SW480 (cell line): Measurements from ENCODE around the gene LPO.
A peak's percentile ranks its signal among the peaks of the same experiment; 100 is the strongest.

Experiments used
- DNase-seq: peaks from one replicate; pipeline ENCODE4 v3.0.0-alpha.2; 2016; ENCODE audit warnings: low spot score

Gene LPO

DNA sequence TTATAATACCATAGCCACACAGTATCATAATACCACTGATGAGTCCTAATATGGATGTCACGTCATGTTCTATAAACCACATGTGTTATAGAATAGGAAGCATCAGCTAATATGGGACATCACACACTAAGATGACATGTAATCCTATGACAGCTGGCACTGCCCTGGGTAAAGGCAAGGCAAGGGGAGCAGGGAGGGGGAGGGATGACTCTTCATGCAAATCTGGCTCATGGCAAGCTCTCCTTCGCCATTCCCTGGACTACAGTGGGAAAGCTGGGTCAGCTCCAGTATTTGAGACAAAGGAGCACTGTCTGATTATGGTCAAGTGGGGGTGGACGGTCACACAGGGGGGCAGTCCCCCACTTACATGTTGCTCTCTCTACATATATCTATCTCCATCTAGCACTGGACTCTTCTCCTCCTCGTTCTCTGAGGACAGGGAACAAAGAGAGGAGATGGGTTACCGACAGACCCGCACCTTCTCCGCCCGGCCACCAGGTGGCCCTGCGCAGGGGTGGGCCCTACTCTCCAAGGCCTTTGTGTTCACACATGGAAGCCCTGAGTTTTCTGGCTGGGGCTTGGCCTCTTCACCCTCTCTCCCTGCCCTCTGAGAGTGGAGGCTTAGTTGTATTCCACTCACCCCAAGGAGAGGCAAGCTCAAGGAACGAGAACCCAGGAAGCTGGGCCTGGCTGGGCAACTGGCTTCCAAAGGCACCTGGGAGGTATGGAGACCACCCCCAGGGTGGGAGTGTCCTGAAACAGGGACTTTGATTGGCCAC, 65.8 kb downstream of the LPO start:
- DNase-seq = peak; percentile 61

- DNase-seq = no peak
Observed at GRCh38 chr17:58304750-58305486, 66.5 kb downstream of the LPO start.

GRCh38 chr17:58305626-58306025, 67.2 kb downstream of the LPO start:
- no peak for DNase-seq

GRCh38 chr17:58306131-58306951, 68.0 kb downstream of the LPO start:
- DNase-seq = no peak

DNA sequence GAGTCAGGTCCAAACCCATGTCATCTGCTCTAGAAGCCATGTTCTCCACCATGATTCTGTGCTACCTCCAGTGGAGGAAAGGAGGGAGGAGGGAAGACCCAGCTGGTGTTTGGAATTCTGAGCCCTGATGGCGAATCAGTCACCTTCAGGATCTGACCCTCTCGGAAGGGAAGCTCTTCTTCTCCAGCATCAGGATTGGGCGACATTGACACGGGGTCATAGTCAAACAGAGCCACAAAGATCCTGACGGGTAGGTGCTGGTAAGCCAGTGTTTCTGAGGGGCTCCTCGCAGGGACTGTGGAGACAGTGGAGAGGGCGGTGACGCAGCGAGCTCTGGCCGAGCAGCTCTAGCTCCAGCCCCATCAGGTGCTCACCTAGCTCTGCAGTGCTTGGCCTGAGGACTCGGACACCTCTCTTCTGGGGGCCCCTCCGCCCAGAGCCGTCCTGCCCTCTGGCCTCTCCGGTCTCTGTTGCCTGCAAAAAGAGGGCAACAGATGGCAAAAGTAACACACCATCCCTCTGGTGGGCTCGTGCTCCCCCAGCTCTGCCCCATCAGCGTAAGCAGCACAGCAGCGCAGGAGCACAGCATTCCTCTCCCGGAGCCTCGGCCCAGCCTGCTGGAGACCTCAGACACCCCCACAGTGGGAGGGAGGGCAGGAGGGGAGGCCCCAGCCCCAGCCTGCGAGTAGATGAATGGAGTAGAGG, 69.2 kb downstream of the LPO start:
- DNase-seq = no peak

- no peak for DNase-seq
Observed at GRCh38 chr17:58308173-58308984, 70.0 kb downstream of the LPO start.

- no peak for DNase-seq
Observed at GRCh38 chr17:58308985-58309917, 70.9 kb downstream of the LPO start.

GRCh38 chr17:58309918-58310259, 71.5 kb downstream of the LPO start:
- no peak for DNase-seq

GRCh38 chr17:58310511-58311428, 72.4 kb downstream of the LPO start:
- no peak for DNase-seq

- no peak for DNase-seq
Observed at GRCh38 chr17:58311429-58311894, 73.1 kb downstream of the LPO start.

- DNase-seq = no peak
Observed at GRCh38 chr17:58312021-58312630, 73.7 kb downstream of the LPO start.

DNA sequence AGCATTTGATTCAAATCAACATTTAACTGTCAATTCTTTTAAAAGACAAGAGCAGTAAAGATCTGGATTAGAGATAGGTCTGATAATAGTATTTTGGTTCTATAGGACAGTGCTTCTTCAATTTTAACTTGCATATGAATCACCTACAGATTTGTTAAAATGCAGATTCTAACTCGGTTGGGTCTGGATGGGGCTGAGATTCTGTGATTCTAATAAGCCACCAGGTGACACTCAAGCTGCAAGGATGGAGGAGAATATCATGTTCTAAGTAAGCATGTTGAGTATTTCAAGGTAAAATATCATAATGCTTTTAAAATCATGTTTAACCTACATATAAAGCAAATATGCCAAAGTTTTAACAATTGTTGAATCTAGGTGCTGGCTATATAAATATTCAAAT, 74.4 kb downstream of the LPO start:
- no peak for DNase-seq

DNA sequence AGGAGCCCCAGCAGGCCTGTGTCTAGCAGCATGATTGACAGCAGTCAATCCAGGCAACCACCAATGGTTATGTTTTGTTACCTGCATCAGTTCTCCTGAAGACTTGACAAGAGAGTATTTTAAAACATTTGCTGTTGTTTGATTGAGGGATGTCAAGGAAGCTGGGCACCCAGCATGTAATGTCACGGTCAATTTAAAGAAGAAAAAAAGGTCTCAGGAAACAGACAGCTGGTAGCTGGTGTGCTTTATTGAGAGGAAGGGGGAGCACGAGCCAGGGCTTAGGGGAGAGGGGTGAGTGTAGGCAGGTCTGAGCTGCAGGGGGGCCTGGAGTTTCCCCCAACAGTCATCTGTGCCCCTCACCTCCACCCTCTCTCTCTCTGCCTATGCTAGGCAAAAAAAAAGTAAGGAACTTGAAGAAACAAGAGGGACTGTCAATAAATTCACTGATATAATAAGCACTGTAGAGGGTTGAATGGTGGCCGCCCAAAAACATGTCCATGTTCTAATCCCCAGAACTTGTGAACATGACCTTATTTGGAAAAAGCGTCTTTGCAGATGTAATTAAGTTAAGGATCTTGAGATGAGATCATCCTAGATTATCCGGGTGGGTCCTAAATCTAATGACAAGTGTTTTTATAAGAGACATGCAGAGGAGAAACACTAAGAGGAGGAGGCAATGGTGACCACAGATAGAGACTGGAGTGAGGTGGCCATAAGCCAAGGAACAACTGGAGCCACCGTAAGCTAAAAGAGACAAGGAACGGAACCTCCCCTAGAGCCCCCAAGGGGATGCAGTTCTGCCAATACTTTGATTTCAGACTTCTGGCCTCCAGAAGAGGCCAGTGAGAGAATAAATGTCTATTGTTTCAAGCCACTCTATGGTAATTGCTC, 75.7 kb downstream of the LPO start:
- DNase-seq = no peak

- no peak for DNase-seq
Observed at GRCh38 chr17:58314706-58315015, 76.3 kb downstream of the LPO start.

DNA sequence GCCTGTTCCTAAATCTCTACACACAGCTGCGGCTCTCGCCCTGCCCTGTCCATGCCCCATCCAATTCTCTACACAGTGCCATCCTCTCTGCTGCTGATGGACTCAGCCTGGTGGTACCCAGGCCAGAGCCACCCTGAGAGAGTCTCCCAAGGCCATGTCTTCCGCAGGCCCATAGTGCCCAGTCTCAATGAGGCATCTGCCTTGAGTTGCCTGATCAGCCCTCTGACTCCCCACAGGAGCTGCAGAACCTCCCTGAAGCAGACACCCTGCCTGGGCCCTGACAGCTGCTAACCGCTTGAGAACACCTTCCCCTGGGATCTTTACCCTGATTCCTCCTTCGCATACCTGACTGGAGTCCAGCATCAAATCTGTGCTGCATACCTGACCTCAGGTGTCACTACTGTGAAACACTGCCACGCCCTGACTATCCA, 76.9 kb downstream of the LPO start:
- DNase-seq = no peak

DNA sequence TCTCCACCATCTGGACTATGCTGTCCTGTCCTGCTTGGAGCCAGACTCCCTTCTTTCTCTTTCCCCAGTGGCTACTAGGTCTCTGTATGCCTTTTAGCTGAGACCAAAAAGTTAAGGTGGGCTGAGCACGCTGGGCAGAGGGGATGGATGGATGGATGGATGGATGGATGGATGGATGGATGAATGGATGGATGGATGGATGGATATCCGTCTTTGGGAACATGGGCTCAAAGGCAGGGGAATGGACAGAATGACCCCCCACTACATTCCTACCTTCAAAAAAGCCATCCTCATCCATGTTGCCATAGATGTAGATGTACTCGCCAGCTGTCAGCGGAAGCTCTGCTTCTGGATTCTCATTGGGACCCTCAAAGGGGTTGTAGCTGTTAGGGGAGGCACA, 77.4 kb downstream of the LPO start:
- no peak for DNase-seq

DNA sequence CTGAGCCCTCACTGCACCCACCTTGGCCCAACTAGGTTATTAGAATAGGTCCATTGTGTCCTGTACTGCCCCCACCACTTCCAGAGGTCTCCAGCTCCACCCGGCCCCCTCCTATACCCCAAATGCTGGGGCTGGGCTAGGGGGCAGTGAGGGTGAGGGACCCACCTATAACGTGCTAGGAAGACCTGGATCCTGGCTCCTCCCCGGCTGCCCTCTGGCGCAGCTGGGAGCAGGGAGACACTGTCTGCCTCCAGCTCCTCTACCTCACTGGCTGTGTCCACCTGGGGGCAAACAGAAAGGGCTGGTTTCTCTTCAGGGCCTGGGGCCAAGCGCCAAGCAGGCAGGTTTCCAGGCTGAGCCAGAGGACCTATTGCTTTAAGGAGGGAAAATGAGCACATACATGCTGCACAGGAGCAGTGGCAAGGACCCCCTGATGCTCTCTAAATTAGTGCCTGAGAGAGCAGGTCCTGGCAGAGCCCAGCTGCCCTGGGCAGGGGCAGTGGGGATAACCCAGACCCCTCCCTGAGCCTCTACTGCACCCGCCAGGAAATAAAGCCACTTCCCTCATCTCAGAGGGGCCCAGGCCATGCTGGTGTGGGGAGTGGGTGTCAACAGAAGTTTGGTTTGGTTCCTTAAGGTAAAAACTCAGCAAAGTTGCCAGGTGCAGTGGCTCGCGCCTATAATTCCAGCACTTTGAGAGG, 78.0 kb downstream of the LPO start:
- no peak for DNase-seq
